Right cardiac atrium (tissue), 5 donors: ENCODE data around the gene SHISA8. TPM values are rescaled to one million over a fixed set of nuclear protein-coding genes. Genes with fewer than 3 reads are reported as not detected.

Experiments
- ATAC-seq, 2 donors: fragments of 200-7000 bp; cut with Tn5 transposase; one replicate each; pipeline versions ENCODE4 v1.8.0 to v1.9.1; 2020; ENCODE audit warnings: moderate library complexity in 2 of 2, mild to moderate bottlenecking in 1 of 2
- DNase-seq, 3 donors: peaks; one replicate each; pipeline ENCODE4 v3.0.0-alpha.2; 2020
- H3K27ac ChIP-seq: one replicate; pipeline ENCODE4 v1.5.1; 2013; ENCODE audit warnings: mild to moderate bottlenecking, low read length, control low read depth, moderate library complexity
- H3K27me3 ChIP-seq: one replicate; pipeline ENCODE4 v1.6.1; 2013; ENCODE audit not compliant: control insufficient read depth, insufficient read depth
- H3K4me1 ChIP-seq: one replicate; pipeline ENCODE4 v1.6.1; 2013; ENCODE audit warnings: low read length; ENCODE audit not compliant: control insufficient read depth, insufficient read depth
- H3K4me3 ChIP-seq: one replicate; pipeline ENCODE4 v1.5.1; 2013; ENCODE audit warnings: low read length, control low read depth
- H3K9me3 ChIP-seq: one replicate; pipeline ENCODE4 v1.6.1; 2013; ENCODE audit warnings: low read length; ENCODE audit not compliant: control insufficient read depth
- WGBS: extraction: QIAGEN DNeasy Blood & Tissue Kit; methylation state at CpG from one replicate; pipeline ENCODE4 v1.1.7; 2013; 5-methylcytosine and 5-hydroxymethylcytosine counted together
- intact Hi-C, 4 donors: fragments of 100-400 bp; cut with DNase I; formaldehyde crosslinking; loops; one replicate each; pipeline versions ENCODE4 v1.11.0 to v1.14.0; 2022 to 2023
- microRNA-seq, 2 donors: library from miRNA; unstranded; fragments of <30 nt; microRNA quantifications; one replicate each; pipeline ENCODE4 v1.2.0, GENCODE V29; 2020 to 2021
- polyA plus RNA-seq: library from polyadenylated mRNA; stranded (reverse); fragments of 200-250 nt; gene quantifications from one replicate; pipeline ENCODE4 v1.2.3, GENCODE V29; 2013
- total RNA-seq, 4 donors: library from RNA; stranded (reverse); fragmentation: NEBNext Ultra II Directional; extraction: Animal tissue kit (Norgen Biotek cat#: 25700); gene quantifications; one replicate each; pipeline ENCODE4 v1.2.1, GENCODE V29; 2021
- donor health status: healthy with polysubstance abuse.
- donor health status: DM: no; HTN: yes; CAD: no.
- donor health status: DM: no; HTN: no; CAD: no.
- donor health status: DM: no; HTN: yes; CAD: no; lungs with severe emphysema.
- donor health status: DM: yes; HTN: yes; CAD: no.

Gene SHISA8
- total and polyA plus RNA-seq, 5 donors, result 0.95 to 8.5 (median 2.4) TPM

DNA sequence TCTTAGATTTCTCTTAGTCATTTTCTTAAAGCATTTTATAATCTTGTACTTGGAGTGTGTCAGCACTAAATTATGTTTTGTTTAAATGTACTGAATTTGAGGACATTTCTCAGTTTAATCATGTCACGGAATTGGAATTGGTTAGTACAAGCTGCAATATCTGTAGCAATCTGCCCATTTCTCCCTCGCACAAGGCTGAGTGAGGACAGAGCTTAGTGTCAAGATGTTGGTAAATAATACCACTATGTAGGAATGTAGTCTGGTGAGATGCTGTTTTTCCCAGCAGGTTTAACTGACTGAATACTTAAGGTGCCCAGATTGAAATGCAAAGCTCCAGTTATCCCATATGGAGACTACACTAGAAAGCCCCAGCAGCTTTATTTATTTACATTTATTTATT is 51.4 kb downstream of the SHISA8 start:
- Histone ChIP-seq H3K4me1 (peaks cover 11% of the 10 kb centered on the region), H3K27me3 (no peaks in the 10 kb centered on the region), H3K4me3 (no peak overlapping the region), H3K9me3 (no peaks in the 10 kb centered on the region), H3K27ac (no peak overlapping the region)
- intact Hi-C loops, result no loop called here
- ATAC-seq (no peak), DNase-seq (no peak)
- WGBS, result 89% methylated on average over 2 of the region's 2 CpGs

DNA sequence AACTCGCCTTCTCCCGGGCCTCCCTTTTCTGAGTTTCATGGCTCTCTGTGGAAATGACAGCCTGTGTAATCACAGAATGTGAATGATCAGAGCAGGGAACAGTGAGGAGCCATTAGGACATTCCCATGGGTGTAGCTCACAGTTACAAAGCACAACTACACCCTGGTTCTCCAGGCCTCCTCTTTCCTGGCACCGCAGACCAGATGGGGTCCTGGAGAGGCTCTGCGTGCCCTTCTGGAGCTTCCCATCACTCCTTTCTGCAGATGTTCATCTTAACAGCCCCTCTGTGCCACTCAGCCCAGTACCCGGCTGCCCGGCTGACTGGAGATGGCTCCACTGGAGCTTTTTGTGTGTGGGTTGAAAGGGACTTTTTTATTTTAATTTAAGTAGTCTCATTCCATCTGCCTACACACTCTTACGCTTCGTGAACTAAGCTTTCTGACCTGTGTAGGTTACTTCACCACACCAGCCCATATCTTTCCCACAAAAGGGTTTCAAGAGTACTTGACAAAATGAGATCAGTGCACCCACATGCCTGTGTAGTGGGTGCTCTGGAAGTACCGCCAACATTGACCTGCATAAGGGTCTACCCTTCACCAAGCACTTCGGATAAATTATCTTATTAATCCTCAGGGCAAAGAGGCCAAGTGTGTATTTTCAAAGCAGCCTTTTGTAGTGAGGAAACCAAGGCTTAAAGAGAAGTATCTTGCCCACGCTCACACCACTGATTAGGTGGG is 52.2 kb downstream of the SHISA8 start:
- intact Hi-C loops, result no loop called here
- H3K27ac ChIP-seq, result peak overlapping the region; percentile 50
- peak in 1 of 2 donors; percentile 42 for ATAC-seq

DNA sequence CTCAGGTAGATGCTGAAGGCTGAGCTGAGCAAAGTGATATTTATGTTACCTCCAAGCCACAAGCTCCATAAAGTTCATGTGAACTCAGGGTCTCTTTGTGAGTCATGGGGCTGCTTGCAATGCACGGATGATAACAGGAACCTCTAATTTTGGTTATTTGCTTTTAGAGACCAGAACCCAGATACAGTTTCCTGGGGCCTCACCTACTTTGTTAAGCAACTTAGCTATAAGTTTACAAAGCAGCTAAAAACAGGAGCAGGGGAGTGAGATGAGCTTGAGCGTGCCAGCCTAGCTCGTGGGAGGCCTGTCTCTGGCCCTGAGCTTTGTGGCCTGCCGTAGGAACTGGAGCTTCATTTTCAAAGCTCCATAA is 52.7 kb downstream of the SHISA8 start:
- intact Hi-C loops, result no loop called here
- peaks cover 13% of the 10 kb centered on the region for H3K4me1 ChIP-seq
- 41% methylated on average over 4 of the region's 4 CpGs for WGBS
- no peaks in the 10 kb centered on the region for H3K27me3 ChIP-seq
- DNase-seq, result no peak
- H3K9me3 ChIP-seq, result no peaks in the 10 kb centered on the region
- no peak overlapping the region for H3K4me3 ChIP-seq
- no peak for ATAC-seq
- H3K27ac ChIP-seq, result peak overlapping the region; percentile 50

More for the DNA sequence above, 52.2 kb downstream of the SHISA8 start:
- no peak for DNase-seq
- Histone ChIP-seq H3K9me3 (no peaks in the 10 kb centered on the region), H3K4me3 (no peak overlapping the region), H3K4me1 (peaks cover 12% of the 10 kb centered on the region), H3K27me3 (no peaks in the 10 kb centered on the region)
- 66% methylated on average over 11 of the region's 11 CpGs for WGBS

Small RNA genes lying within 50 kb of the gene (microRNA-seq; reads per million reads assigned to microRNA genes)
- 20.6 to 78.7 reads per million in 2 donors for gene MIR33A

Other genes with a start within 250 kb of the SHISA8 start
- 100 to 1,000 TPM; 195 to 233 (median 216) TPM for gene SNU13, start 226.2 kb downstream of the SHISA8 start, total RNA-seq
- 246 TPM for gene SNU13, start 226.2 kb downstream of the SHISA8 start, polyA plus RNA-seq
- 1 to 10 TPM in 2 of 4 donors, under 1 TPM in 2; 0.64 to 1.3 (median 1.1) TPM for gene MEI1, start 215.6 kb downstream of the SHISA8 start, total RNA-seq
- gene MEI1, start 215.6 kb downstream of the SHISA8 start, polyA plus RNA-seq, result 0.34 TPM
- gene CCDC134, start 114.4 kb downstream of the SHISA8 start, total RNA-seq, result 1 to 10 TPM; 4.1 to 6.6 (median 5.1) TPM
- gene CCDC134, start 114.4 kb downstream of the SHISA8 start, polyA plus RNA-seq, result 2.2 TPM
- 100 to 1,000 TPM in 2 of 4 donors, 10 to 100 TPM in 2; 77.8 to 119 (median 106) TPM for gene SREBF2, start 82.0 kb downstream of the SHISA8 start, total RNA-seq
- gene SREBF2, start 82.0 kb downstream of the SHISA8 start, polyA plus RNA-seq, result 71.2 TPM
- gene TNFRSF13C, start 11.7 kb upstream of the SHISA8 start, total RNA-seq, result under 1 TPM; 0.19 to 0.96 (median 0.55) TPM
- gene TNFRSF13C, start 11.7 kb upstream of the SHISA8 start, polyA plus RNA-seq, result 0.41 TPM
- gene CENPM, start 32.1 kb upstream of the SHISA8 start, total RNA-seq, result 1 to 10 TPM in 2 of 4 donors, not detected in 2; 1.4 to 1.8 TPM
- gene CENPM, start 32.1 kb upstream of the SHISA8 start, polyA plus RNA-seq, result 0.23 TPM
- gene SEPTIN3, start 54.4 kb upstream of the SHISA8 start, total RNA-seq, result under 1 TPM; 0.09 to 0.39 (median 0.14) TPM
- 0.14 TPM for gene SEPTIN3, start 54.4 kb upstream of the SHISA8 start, polyA plus RNA-seq
- gene WBP2NL, start 83.7 kb upstream of the SHISA8 start, total RNA-seq, result under 1 TPM; 0.49 to 0.59 (median 0.51) TPM
- 0.20 TPM for gene WBP2NL, start 83.7 kb upstream of the SHISA8 start, polyA plus RNA-seq
- gene NAGA, start 155.7 kb upstream of the SHISA8 start, total RNA-seq, result 10 to 100 TPM; 14.6 to 16.3 (median 15.4) TPM
- 9.4 TPM for gene NAGA, start 155.7 kb upstream of the SHISA8 start, polyA plus RNA-seq
- 10 to 100 TPM in 1 of 4 donors, 1 to 10 TPM in 3; 7.4 to 11.5 (median 7.9) TPM for gene PHETA2, start 159.2 kb upstream of the SHISA8 start, total RNA-seq
- gene PHETA2, start 159.2 kb upstream of the SHISA8 start, polyA plus RNA-seq, result 6.4 TPM
- gene SMDT1, start 164.6 kb upstream of the SHISA8 start, total RNA-seq, result 100 to 1,000 TPM; 124 to 190 (median 153) TPM
- gene SMDT1, start 164.6 kb upstream of the SHISA8 start, polyA plus RNA-seq, result 188 TPM
- 100 to 1,000 TPM; 212 to 255 (median 231) TPM for gene NDUFA6, start 175.7 kb upstream of the SHISA8 start, total RNA-seq
- gene NDUFA6, start 175.7 kb upstream of the SHISA8 start, polyA plus RNA-seq, result 467 TPM
- under 1 TPM; 0.19 to 0.29 (median 0.23) TPM for gene CYP2D6, start 215.7 kb upstream of the SHISA8 start, total RNA-seq
- 0.29 TPM for gene CYP2D6, start 215.7 kb upstream of the SHISA8 start, polyA plus RNA-seq